ENCODE data around the gene NTN1.

NTN1 gene

GRCh38 chr17:9292561-9292941 is 271.2 kb downstream of the NTN1 start:
- FAIRE-seq, result no peak
- no peak for DNase-seq (ENCODE audit: insufficient read length, low spot score)
- no peak for TF ChIP-seq CTCF (IDR thresholded peaks at IDR 0.05; ENCODE audit: insufficient read depth, missing control alignments)
